C4-2B (cell line): ENCODE results near the gene SGSM2.
A peak's percentile ranks its signal among the peaks of the same experiment; 100 is the strongest.

Source experiments
- H3K27ac ChIP-seq: fragments of 450-650 bp; 2 replicates; pipeline ENCODE4 v1.5.1; 2017
- ZFX ChIP-seq: fragments of 450-650 bp; IDR thresholded peaks from 2 replicates; pipeline ENCODE4 v1.6.1; 2017
- TF ChIP-seq, protein P1 (sequence below): fragments of 450-650 bp; conservative IDR thresholded peaks from 2 replicates; pipeline ENCODE4 v1.5.1; 2017; ENCODE audit warnings: mild to moderate bottlenecking

The SGSM2 gene

DNA sequence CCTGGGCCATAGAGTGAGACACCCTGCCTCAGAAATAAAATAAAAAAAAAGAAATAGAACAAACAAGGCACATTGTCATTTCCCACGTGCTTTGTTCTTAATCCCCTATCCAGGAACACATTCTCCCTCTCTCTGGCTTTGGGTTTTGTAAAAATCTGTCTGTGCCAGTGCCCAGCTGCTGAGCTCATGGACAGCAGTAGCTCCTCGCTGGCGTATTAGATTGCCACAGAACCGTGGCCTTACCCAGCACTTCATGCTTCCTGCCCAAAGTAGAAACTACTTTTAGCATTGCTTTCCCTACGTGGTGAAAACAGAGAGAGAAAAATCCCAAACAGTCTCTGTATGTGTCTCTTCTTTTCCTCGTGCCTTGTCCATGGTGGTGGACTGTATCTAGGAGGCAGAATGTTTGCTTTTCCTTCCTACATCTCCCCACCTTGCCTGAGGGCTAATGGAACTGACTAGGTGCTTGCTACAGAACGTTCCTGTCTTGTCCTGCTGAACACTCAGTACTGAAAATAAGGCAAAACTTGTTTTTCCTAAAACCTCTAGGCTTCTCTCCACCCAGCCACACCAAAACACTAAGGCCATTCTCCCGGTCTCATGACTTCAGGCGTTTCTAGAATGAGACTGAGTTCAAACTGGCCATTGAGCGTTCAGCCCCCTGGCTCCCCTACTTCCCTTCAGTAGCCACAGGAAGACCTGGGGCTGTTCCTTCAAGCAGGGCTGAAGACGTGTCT, 37.4 kb downstream of the SGSM2 start:
- TF ChIP-seq, protein P1, sequence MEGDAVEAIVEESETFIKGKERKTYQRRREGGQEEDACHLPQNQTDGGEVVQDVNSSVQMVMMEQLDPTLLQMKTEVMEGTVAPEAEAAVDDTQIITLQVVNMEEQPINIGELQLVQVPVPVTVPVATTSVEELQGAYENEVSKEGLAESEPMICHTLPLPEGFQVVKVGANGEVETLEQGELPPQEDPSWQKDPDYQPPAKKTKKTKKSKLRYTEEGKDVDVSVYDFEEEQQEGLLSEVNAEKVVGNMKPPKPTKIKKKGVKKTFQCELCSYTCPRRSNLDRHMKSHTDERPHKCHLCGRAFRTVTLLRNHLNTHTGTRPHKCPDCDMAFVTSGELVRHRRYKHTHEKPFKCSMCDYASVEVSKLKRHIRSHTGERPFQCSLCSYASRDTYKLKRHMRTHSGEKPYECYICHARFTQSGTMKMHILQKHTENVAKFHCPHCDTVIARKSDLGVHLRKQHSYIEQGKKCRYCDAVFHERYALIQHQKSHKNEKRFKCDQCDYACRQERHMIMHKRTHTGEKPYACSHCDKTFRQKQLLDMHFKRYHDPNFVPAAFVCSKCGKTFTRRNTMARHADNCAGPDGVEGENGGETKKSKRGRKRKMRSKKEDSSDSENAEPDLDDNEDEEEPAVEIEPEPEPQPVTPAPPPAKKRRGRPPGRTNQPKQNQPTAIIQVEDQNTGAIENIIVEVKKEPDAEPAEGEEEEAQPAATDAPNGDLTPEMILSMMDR = no peak
- no peak for TF ChIP-seq ZFX

DNA sequence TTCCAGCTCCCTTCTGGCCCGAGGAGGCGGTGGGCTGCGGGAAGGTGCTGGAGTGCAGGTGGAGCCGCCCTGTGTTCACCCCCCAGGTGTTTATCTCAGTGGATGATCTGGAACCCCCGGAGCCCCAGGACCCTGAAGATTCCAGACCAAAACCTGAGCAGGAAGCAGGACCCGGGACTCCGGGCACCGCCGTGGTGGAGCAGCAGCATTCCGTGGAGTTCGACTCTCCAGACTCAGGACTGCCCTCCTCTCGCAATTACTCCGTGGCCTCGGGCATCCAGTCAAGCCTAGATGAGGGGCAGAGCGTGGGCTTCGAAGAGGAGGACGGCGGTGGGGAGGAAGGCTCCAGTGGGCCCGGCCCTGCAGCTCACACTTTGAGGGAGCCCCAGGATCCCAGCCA, 38.1 kb downstream of the SGSM2 start:
- TF ChIP-seq, protein P1 = no peak
- TF ChIP-seq ZFX = no peak
- H3K27ac ChIP-seq = peak overlapping the region; percentile 7; the same call in 1 of the 2 replicates

More for the DNA sequence above, 37.4 kb downstream of the SGSM2 start:
- peak overlapping the region; percentile 7; the same call in 1 of the 2 replicates for H3K27ac ChIP-seq

DNA sequence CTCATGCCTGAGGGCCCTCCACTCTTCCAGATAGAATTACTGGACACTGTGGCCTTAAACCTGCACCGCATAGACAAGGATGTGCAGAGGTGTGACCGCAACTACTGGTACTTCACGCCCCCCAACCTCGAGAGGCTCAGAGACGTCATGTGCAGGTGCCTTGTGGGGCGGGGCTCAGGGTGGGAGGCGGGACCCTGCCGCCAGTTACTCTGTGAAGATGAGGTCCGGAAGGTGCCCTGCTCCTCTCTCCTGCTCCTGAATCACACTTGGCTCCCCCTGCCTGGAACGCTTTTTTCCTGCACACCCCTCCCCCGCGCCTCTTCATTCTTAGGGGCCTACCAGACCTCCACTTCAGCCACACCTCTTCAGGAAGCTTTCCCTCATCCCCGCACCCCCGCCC, 38.8 kb downstream of the SGSM2 start:
- TF ChIP-seq, protein P1 = no peak
- TF ChIP-seq ZFX = no peak
- H3K27ac ChIP-seq = no peak overlapping the region

DNA sequence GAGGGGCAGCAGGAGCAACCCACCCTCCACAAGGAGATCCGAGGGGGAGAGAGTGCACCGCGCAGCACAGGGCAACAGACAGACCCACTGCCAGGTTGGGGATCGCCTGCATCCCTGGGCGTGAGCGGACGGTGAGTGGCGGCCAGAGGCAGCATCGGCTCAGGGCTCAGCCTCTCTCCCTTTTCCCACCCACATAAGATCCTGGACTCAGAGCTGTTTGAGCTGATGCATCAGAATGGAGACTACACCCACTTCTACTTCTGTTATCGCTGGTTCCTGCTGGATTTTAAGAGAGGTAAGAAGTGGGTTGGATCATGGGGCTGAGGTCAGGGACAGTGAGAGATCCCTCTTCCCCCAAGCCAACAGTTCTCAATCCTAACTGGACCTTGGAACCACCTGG, 40.4 kb downstream of the SGSM2 start:
- TF ChIP-seq, protein P1 = no peak
- TF ChIP-seq ZFX = no peak
- no peak overlapping the region for H3K27ac ChIP-seq

DNA sequence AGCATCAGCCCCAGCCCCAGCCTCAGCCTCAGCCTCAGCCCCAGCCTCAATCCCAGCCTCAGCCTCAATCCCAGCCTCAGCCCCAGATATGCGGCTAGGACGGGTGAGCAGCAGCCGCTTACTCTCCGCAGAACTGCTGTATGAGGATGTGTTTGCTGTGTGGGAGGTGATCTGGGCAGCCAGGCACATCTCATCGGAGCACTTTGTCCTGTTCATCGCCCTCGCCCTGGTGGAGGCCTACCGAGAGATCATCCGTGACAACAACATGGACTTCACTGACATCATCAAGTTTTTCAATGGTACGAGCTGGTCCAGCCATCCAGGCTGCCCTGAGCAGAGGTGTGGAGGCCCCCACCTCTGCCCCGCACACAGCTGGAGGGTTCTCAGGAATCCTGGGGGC, 41.6 kb downstream of the SGSM2 start:
- H3K27ac ChIP-seq = no peak overlapping the region
- no peak for TF ChIP-seq ZFX
- TF ChIP-seq, protein P1 = no peak

DNA sequence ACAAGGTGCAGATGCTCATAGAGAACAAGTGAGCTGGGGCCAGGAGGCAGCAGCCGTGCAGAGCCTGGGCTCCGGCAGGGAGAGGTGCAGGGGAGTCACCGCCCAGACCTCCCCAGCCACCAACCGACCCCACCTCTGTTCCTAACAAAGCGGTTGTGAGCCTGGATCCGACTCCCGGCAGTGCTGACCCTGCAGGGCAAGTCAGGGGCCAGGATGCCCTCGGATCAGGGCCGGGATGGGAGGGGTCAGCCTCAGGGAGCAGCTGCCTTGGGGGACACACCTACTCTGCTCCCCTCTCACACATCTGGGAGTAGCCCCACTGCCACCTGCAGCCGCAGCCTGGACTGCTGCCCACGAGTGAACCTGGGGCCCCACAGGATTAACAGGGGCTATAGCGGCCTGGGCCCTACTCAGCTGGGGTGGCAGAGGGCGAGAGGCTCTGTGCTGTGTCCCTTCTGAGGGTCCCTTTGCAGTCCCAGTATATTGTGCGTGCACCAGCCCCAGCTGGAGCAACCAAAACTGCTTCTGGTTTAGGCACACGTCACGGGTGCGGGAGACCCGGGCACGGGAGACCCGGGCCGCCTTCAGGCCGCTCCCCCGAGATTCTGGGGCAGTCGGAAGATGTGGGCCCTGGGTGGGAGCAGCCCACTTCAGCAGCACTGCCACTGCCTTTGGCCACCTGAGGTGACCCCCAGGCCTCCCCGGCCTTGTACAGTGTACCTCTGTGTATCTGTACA, 42.4 kb downstream of the SGSM2 start:
- no peak overlapping the region for H3K27ac ChIP-seq
- TF ChIP-seq, protein P1 = no peak
- TF ChIP-seq ZFX = no peak

DNA sequence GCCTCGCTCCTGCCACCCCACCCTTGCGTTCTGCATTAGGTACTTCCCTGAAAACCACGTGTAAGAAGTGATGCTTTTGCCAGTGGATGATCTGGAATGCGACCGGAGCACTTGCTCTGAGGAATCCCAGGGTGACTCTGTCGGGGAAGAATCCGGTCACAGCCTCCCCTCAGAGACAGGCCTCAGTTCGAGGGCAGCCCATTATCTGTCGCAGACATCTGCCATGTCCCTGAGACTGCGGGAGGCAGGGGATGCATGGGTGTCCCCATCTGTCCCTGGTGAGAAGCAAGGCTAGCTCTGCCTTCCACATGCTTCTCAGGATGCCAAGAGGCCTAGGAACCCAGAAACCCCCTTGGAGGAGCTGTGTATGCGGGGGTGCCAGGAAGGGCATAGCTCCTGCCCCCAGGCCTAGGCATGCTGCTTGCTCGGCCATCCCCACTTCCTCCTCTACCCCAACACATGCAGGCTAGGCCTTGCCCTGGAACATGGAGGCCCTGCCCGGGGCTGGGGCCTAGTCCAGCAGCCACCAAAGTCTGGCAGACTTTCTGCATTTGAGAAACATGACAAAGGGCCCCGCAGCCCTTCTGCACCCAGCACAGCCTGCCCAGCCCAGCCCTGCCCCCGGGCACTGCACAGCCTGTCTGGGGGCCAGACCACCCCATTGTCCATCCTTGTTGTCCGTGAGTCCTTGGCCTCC, 43.1 kb downstream of the SGSM2 start:
- H3K27ac ChIP-seq = no peak overlapping the region
- TF ChIP-seq ZFX = no peak
- TF ChIP-seq, protein P1 = no peak
